Measurements from ENCODE around the gene ARMH3.

The ARMH3 gene

DNA sequence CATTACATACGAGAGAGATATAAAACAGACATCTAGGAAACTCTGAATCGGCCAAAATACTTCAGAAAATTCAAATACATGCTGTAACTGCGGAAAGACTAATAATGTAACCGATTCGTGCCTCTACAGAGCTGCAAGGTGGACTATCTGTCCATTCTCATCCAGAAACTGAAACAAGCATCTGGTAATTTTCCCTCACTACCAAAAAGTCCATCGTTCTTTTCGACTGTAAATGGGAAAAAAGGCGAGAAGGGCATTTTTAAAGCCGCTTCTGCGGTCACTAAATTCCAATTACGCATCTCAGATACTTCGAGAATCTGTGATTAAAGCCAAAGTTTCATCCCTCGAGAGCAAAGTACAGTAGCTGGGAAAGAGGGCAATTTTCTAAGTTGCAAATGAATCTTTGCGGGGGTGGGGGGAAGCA is 239.0 kb downstream of the ARMH3 start:
- H3K27me3 ChIP-seq (ENCODE audit: control insufficient read depth, insufficient read depth, low read length) = no peaks in the 10 kb centered on the region
- peak overlapping the region; percentile 99 for H3K4me3 ChIP-seq (ENCODE audit: low read depth, low read length)
- peaks cover 5% of the 10 kb centered on the region for H3K4me1 ChIP-seq (ENCODE audit: control insufficient read depth, insufficient read depth, low read length)
- peak overlapping the region; percentile 98 for H3K9ac ChIP-seq (ENCODE audit: low read depth, low read length)
- no peaks in the 10 kb centered on the region for H3K36me3 ChIP-seq (ENCODE audit: control insufficient read depth, insufficient read depth, low read length)
- no peaks in the 10 kb centered on the region for H3K9me3 ChIP-seq (ENCODE audit: control insufficient read depth, insufficient read depth, low read length)

DNA sequence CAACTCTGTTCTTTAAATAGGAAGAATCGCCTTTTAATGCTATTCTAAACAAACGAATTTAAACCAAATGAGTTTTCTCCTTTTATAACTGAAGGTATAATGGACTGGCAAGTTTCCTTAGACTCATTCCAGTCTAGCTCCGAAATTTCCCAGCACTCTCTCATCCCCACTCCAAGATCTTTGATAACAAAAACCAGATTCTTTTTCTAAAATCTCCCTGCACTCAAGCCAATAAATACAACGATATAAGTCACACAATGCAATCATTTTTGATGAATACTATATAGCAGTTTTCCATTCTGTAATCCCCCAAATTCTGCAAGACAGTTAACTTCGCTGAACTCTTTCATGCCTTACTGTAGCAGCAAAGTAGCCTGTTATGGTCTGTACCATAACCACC is 239.6 kb downstream of the ARMH3 start:
- Histone ChIP-seq H3K9me3 (ENCODE audit: control insufficient read depth, insufficient read depth, low read length) (no peaks in the 10 kb centered on the region), H3K9ac (ENCODE audit: low read depth, low read length) (peak overlapping the region; percentile 70), H3K4me3 (ENCODE audit: low read depth, low read length) (peak overlapping the region; percentile 99), H3K36me3 (ENCODE audit: control insufficient read depth, insufficient read depth, low read length) (no peaks in the 10 kb centered on the region), H3K27me3 (ENCODE audit: control insufficient read depth, insufficient read depth, low read length) (no peaks in the 10 kb centered on the region), H3K4me1 (ENCODE audit: control insufficient read depth, insufficient read depth, low read length) (peaks cover 5% of the 10 kb centered on the region)

DNA sequence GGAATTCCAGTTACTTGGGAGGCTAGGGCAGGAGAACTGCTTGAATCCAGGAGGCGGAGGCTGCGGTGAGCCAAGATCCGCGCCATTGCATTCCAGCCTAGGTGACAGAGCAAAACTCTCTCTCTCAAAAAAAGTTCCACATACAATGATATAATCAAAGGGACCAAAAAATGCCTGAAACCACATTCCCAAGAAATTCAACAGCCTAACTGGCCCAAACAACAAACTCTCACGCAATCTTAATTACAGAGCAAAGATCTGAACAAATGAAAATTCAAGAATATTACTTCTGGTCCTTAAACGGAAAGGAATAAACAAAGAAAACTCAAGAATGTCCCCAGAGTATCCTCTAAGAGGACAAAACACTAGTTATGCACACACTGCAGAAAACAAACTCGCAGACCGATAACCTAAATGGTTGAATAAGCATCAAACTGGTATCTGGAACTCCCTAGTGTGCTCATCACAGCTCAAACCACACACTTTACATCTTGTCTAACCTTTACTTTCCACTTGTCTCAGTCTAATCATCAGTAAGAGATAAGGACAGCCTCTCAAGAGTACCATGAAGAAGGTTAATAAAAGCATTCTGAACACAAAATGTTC is 241.4 kb downstream of the ARMH3 start:
- Histone ChIP-seq H3K9me3 (ENCODE audit: control insufficient read depth, insufficient read depth, low read length) (no peaks in the 10 kb centered on the region), H3K36me3 (ENCODE audit: control insufficient read depth, insufficient read depth, low read length) (peaks cover 3% of the 10 kb centered on the region), H3K4me3 (ENCODE audit: low read depth, low read length) (peak overlapping the region; percentile 28), H3K9ac (ENCODE audit: low read depth, low read length) (no peak overlapping the region), H3K4me1 (ENCODE audit: control insufficient read depth, insufficient read depth, low read length) (peaks cover 5% of the 10 kb centered on the region), H3K27me3 (ENCODE audit: control insufficient read depth, insufficient read depth, low read length) (no peaks in the 10 kb centered on the region)

DNA sequence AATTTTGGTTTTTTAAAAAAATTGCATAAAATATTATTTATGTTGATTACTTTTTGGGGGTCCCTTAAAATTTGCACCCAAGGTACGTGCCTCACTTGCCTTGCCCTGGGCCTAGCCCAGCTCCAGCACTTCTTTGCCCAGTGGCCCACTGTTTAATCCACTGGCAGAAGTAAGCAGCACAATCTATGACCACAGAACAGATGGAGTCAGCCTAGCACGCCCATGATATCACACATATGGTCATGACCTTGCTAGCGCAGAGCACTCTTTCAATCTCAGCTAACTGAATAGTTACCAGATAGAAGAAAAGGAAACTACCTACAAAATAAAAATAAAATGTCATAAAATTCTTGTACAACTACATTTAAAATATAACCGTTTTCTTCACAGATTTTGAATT is 243.4 kb downstream of the ARMH3 start:
- H3K27me3 ChIP-seq (ENCODE audit: control insufficient read depth, insufficient read depth, low read length) = no peaks in the 10 kb centered on the region
- H3K4me3 ChIP-seq (ENCODE audit: low read depth, low read length) = no peak overlapping the region
- H3K9ac ChIP-seq (ENCODE audit: low read depth, low read length) = no peak overlapping the region
- H3K9me3 ChIP-seq (ENCODE audit: control insufficient read depth, insufficient read depth, low read length) = no peaks in the 10 kb centered on the region
- H3K36me3 ChIP-seq (ENCODE audit: control insufficient read depth, insufficient read depth, low read length) = peaks cover 6% of the 10 kb centered on the region
- H3K4me1 ChIP-seq (ENCODE audit: control insufficient read depth, insufficient read depth, low read length) = peaks cover 5% of the 10 kb centered on the region

DNA sequence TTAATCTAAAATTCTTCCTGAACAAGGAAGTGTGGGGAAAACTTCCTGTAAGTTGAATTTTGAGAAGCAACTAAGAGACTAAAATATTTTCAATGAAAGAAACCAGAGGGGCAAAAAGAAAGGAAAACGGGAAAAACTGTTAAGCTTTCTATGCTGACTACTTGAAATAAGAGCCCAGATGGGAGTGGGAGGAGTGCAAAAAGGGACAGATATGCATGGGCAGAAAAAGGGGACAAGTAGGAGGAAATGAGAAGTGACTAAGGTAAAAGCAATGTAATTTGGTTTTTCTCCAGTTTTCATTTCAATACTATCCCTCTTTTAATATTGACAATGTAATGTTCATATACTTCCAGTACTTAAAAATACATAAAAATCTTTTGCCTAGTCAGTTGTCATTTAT is 248.8 kb downstream of the ARMH3 start:
- Histone ChIP-seq H3K36me3 (ENCODE audit: control insufficient read depth, insufficient read depth, low read length) (peaks cover 26% of the 10 kb centered on the region), H3K27me3 (ENCODE audit: control insufficient read depth, insufficient read depth, low read length) (no peaks in the 10 kb centered on the region), H3K9ac (ENCODE audit: low read depth, low read length) (no peak overlapping the region), H3K4me3 (ENCODE audit: low read depth, low read length) (no peak overlapping the region), H3K4me1 (ENCODE audit: control insufficient read depth, insufficient read depth, low read length) (no peaks in the 10 kb centered on the region), H3K9me3 (ENCODE audit: control insufficient read depth, insufficient read depth, low read length) (no peaks in the 10 kb centered on the region)

DNA sequence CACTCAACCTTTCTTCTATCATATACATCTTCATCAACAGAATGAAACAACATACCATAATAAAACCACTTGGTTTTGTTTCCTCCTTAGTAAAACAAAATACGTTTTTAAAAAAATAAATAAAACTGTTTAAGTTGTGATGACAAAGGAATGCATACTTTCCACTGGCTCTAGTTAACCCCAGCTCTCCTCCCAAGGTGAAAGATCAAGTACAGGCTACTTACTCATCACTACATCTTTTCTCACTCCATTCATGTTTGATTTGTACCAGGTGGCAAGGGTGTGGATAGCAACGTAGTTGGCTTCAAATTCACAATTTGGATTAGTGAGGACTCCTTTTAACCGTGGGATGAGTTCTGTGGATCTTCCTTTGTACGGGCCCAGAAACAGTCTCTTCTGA is 252.5 kb downstream of the ARMH3 start:
- H3K36me3 ChIP-seq (ENCODE audit: control insufficient read depth, insufficient read depth, low read length) = peaks cover 54% of the 10 kb centered on the region
- H3K9ac ChIP-seq (ENCODE audit: low read depth, low read length) = no peak overlapping the region
- no peaks in the 10 kb centered on the region for H3K4me1 ChIP-seq (ENCODE audit: control insufficient read depth, insufficient read depth, low read length)
- no peaks in the 10 kb centered on the region for H3K9me3 ChIP-seq (ENCODE audit: control insufficient read depth, insufficient read depth, low read length)
- no peak overlapping the region for H3K4me3 ChIP-seq (ENCODE audit: low read depth, low read length)
- no peaks in the 10 kb centered on the region for H3K27me3 ChIP-seq (ENCODE audit: control insufficient read depth, insufficient read depth, low read length)

DNA sequence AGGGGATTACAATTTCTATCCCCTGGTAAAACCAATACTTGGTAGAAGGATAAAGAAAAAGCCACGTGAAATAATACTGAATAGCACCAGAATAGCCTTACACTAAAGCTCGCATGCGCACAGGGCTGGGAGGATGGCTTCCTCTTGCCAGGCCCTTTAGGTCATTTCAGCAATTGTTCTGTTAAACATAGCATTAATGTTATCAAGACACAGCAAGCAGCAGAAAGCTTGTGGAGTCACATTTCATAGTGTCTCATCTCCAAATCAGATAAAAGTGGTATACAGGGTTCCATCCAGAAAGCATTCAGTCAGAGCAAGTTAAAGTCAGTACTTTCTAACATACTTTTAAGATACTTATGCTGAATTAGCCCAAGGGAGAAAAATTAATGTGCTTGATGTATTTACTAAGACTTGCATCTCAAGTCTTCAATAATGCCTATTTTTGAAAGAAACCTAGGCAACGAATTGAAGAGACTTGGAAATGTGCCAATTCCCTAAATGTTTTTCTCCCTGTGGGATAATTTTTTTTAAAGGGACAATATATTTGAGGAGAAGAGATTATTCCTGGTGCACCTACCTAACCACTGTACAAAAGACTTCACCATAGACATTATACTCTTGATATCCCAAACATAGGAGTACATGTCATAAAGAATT is 258.4 kb downstream of the ARMH3 start:
- Histone ChIP-seq H3K9me3 (ENCODE audit: control insufficient read depth, insufficient read depth, low read length) (no peaks in the 10 kb centered on the region), H3K4me3 (ENCODE audit: low read depth, low read length) (no peak overlapping the region), H3K9ac (ENCODE audit: low read depth, low read length) (no peak overlapping the region), H3K27me3 (ENCODE audit: control insufficient read depth, insufficient read depth, low read length) (no peaks in the 10 kb centered on the region), H3K36me3 (ENCODE audit: control insufficient read depth, insufficient read depth, low read length) (peaks cover 54% of the 10 kb centered on the region), H3K4me1 (ENCODE audit: control insufficient read depth, insufficient read depth, low read length) (no peaks in the 10 kb centered on the region)
